ENCODE results near the gene DGKK. TPM values are rescaled to one million over a fixed set of nuclear protein-coding genes. Genes with fewer than 3 reads are reported as not detected.

Gene DGKK
- total and polyA plus RNA-seq, 2 of the 4 experiments (the other 2 are of a cell fraction), result not detected

DNA sequence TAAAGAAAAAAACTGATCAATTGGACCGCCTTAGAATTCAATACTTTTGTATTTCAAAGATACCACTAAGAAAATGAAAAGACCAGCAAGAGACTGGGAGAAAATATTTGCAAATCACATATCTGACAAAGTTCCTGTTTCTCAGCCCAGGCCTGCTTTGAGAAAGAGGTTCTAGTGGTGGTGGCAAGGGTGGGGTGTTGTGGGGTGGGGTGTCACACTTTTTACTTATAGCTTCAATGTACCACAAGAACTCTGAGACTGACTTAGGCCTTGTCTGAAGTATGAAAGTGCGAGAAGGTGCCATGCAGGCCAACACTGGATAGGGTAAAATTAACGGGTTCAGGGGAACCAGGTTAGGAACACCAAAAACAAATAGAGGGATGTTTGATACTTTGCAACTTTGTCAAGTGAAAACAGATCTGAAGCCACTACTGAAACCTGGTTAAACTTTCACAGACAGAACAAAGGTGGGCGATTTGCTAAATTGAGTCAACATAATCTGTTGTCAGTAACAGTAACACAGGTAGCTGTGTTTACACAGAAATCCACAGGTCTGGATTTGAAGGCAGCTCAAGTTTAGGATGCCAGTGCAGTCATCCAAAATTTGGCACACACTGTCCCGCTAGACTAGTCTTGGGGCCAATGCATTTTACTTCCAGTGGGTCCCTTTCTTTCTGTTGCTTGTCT lies 88.8 kb downstream of the DGKK start:
- BruUV-seq (replicated peaks), result no TSS peak
- in situ Hi-C loops (cut with MboI; ENCODE audit: low sequenced_read_pairs), result no loop called here
- H3K36me3 ChIP-seq (ENCODE audit: control insufficient read depth, insufficient read depth, low read length), result no peaks in the 10 kb centered on the region

More for the DNA sequence above, 88.8 kb downstream of the DGKK start:
- no peak overlapping the region for H2AK9ac ChIP-seq (replicated peaks; ENCODE audit: low read depth, low read length, poor library complexity)
- dilution Hi-C loops (cut with HindIII; ENCODE audit: low sequenced_read_pairs, unreplicated experiment), result no loop called here
- no peaks in the 10 kb centered on the region for H4K20me1 ChIP-seq (ENCODE audit: insufficient read depth, low read length)
- no peak overlapping the region for H3K9ac ChIP-seq (ENCODE audit: low read depth, low read length)
- no peak overlapping the region for H2BK120ac ChIP-seq (ENCODE audit: low read depth, low read length)
- no peak overlapping the region for H3K4me3 ChIP-seq (ENCODE audit: insufficient read depth, low read depth, low read length)
- no peaks in the 10 kb centered on the region for H3K9me1 ChIP-seq (ENCODE audit: insufficient read depth, low read length)
- H2BK5ac ChIP-seq (ENCODE audit: low read depth, low read length, poor library complexity, severe bottlenecking), result no peak overlapping the region
- intact Hi-C loops (cut with micrococcal nuclease), result no loop called here
- no peak overlapping the region for H3K27ac ChIP-seq (ENCODE audit: insufficient read depth, low read length)
- H3K4me2 ChIP-seq (ENCODE audit: low read depth, low read length), result no peak overlapping the region
- no peaks in the 10 kb centered on the region for H3K9me3 ChIP-seq (ENCODE audit: control insufficient read depth, insufficient read depth, low read length)
- no peak overlapping the region for H4K5ac ChIP-seq (ENCODE audit: low read depth, low read length)
- H3K23ac ChIP-seq (ENCODE audit: low read depth, low read length), result no peak overlapping the region
- H3K27me3 ChIP-seq (ENCODE audit: control insufficient read depth, insufficient read depth, low read length), result peaks cover 4% of the 10 kb centered on the region
- H4K8ac ChIP-seq (ENCODE audit: low read depth in 2 of 2, low read length in 2 of 2), result no peak overlapping the region
- ChIA-PET POLR2A (ENCODE audit: unreplicated experiment) (no interaction called here), CTCF (no interaction called here)
- H2AK5ac ChIP-seq (ENCODE audit: low read depth, low read length), result no peak overlapping the region
- TF ChIP-seq MAZ (IDR thresholded peaks at IDR 0.05; ENCODE audit: borderline replicate concordance, low read depth, low read length) (no peak), BHLHE40 (IDR thresholded peaks at IDR 0.05; ENCODE audit: low read depth, low read length) (no peak), MAFK (IDR thresholded peaks at IDR 0.05; ENCODE audit: low read depth, low read length) (no peak), MXI1 (IDR thresholded peaks at IDR 0.05; ENCODE audit: borderline replicate concordance, low read depth, low read length) (no peak), CHD1 (IDR thresholded peaks at IDR 0.05; ENCODE audit: low read depth, low read length) (no peak)
- TF ChIP-seq, protein P1, sequence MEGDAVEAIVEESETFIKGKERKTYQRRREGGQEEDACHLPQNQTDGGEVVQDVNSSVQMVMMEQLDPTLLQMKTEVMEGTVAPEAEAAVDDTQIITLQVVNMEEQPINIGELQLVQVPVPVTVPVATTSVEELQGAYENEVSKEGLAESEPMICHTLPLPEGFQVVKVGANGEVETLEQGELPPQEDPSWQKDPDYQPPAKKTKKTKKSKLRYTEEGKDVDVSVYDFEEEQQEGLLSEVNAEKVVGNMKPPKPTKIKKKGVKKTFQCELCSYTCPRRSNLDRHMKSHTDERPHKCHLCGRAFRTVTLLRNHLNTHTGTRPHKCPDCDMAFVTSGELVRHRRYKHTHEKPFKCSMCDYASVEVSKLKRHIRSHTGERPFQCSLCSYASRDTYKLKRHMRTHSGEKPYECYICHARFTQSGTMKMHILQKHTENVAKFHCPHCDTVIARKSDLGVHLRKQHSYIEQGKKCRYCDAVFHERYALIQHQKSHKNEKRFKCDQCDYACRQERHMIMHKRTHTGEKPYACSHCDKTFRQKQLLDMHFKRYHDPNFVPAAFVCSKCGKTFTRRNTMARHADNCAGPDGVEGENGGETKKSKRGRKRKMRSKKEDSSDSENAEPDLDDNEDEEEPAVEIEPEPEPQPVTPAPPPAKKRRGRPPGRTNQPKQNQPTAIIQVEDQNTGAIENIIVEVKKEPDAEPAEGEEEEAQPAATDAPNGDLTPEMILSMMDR (conservative IDR thresholded peaks at IDR 0.05; ENCODE audit: low read depth, low read length), result no peak
- TF ChIP-seq, protein P2, sequence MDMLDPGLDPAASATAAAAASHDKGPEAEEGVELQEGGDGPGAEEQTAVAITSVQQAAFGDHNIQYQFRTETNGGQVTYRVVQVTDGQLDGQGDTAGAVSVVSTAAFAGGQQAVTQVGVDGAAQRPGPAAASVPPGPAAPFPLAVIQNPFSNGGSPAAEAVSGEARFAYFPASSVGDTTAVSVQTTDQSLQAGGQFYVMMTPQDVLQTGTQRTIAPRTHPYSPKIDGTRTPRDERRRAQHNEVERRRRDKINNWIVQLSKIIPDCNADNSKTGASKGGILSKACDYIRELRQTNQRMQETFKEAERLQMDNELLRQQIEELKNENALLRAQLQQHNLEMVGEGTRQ (IDR thresholded peaks at IDR 0.05; ENCODE audit: low read depth, low read length), result no peak
- 50% methylated on average over 1 of the region's 5 CpGs; no CpG with 5 or more reads in 1 of the 2 experiments for WGBS, 2 experiments (ENCODE audit: extremely low coverage in 2 of 2, insufficient read length in 1 of 2)
- H2BK20ac ChIP-seq (ENCODE audit: low read depth, low read length), result no peak overlapping the region
- H3K56ac ChIP-seq (ENCODE audit: extremely low read depth, insufficient read depth, low read length), result no peak overlapping the region
- no peak overlapping the region for H4K91ac ChIP-seq (ENCODE audit: insufficient read depth, low read depth, low read length)
- no peak for DNase-seq
- H3K4ac ChIP-seq (ENCODE audit: low read depth, low read length), result no peak overlapping the region
- no peak overlapping the region for H3K18ac ChIP-seq (ENCODE audit: low read depth, low read length)
- no peak for ATAC-seq (ENCODE audit: low read depth)
- no peaks in the 10 kb centered on the region for H3K79me1 ChIP-seq (ENCODE audit: low read depth in 1 of 2, low read length in 2 of 2)
- H3K4me1 ChIP-seq (ENCODE audit: control insufficient read depth, insufficient read depth, low read length), result no peaks in the 10 kb centered on the region
- H2BK15ac ChIP-seq (ENCODE audit: low read depth, low read length), result no peak overlapping the region
- H3K14ac ChIP-seq (replicated peaks; ENCODE audit: low read depth, low read length), result no peak overlapping the region
- H2AFZ ChIP-seq (replicated peaks; ENCODE audit: low read length, poor library complexity), result no peak overlapping the region

Data from IMR-90 (cell line).